Left lung (tissue), 14 donors: ENCODE data around the gene FREM2. TPM values are rescaled to one million over a fixed set of nuclear protein-coding genes. Genes with fewer than 3 reads are reported as not detected.

Source experiments
- ATAC-seq: fragments of 200-7000 bp; cut with Tn5 transposase; one replicate; pipeline ENCODE4 v1.9.1; 2020; ENCODE audit warnings: moderate library complexity
- DNase-seq, 4 donors: peaks; one replicate each; pipeline ENCODE4 v3.0.0-alpha.2; 2013 to 2020
- H3K27ac ChIP-seq, 2 donors: fragments of 200-600 bp; sonication (generic) in 1 of 2; one replicate each; pipeline versions ENCODE4 v1.5.0 to v1.8.0; 2020 to 2021
- H3K27me3 ChIP-seq, 2 donors: fragments of 200-600 bp; sonication (generic) in 1 of 2; one replicate each; pipeline versions ENCODE4 v1.5.0 to v1.8.0; 2020 to 2021
- H3K36me3 ChIP-seq, 2 donors: fragments of 200-600 bp; sonication (generic) in 1 of 2; one replicate each; pipeline versions ENCODE4 v1.5.0 to v1.8.0; 2020 to 2021
- H3K4me1 ChIP-seq, 2 donors: fragments of 200-600 bp; one replicate each; pipeline ENCODE4 v1.8.0; 2021
- H3K4me3 ChIP-seq, 2 donors: fragments of 200-600 bp; sonication (generic) in 1 of 2; one replicate each; pipeline versions ENCODE4 v1.5.0 to v1.8.0; 2020 to 2021; ENCODE audit warnings: mild to moderate bottlenecking in 1 of 2
- H3K9me3 ChIP-seq, 2 donors: fragments of 200-600 bp; sonication (generic) in 1 of 2; one replicate each; pipeline versions ENCODE4 v1.5.0 to v1.8.0; 2020 to 2021
- intact Hi-C, 2 donors: fragments of 100-400 bp; cut with DNase I; formaldehyde crosslinking; loops; one replicate each; pipeline versions ENCODE4 v1.11.2 to v1.14.2; 2022
- long read RNA-seq, 12 donors: library from polyadenylated mRNA in 2 of 12; unstranded in 2 of 12; transcript quantifications; one replicate each; pipeline ENCODE4 v2.0.0 and lab custom pipeline, GENCODE V29; 2019 to 2026
- polyA plus RNA-seq, 6 donors: library from polyadenylated mRNA; unstranded; fragments of 120-200 nt; gene quantifications; one replicate each; pipeline ENCODE4 v1.2.1, GENCODE V29; 2013; ENCODE audit not compliant: insufficient read length in 6 of 6
- total RNA-seq, 2 donors: library from RNA; stranded (reverse); fragmentation: NEBNext Ultra II Directional; extraction: Animal tissue kit (Norgen Biotek cat#: 25700); gene quantifications; one replicate each; pipeline ENCODE4 v1.2.1, GENCODE V29; 2021
- TF ChIP-seq, protein P1 (sequence below), 2 donors: fragments of 200-600 bp; sonication (generic) in 1 of 2; IDR thresholded peaks; one replicate each; pipeline versions ENCODE4 v1.5.0 to v1.8.0; 2021; ENCODE audit warnings: antibody characterized with exemption in 2 of 2
- donor health status: DM: no; HTN: yes; CAD: no.
- donor health status: DM: no; HTN: no; CAD: no.

The FREM2 gene
- total RNA-seq: 10 to 100 TPM; 12.4 to 15.0 TPM
- 10 to 100 TPM; 32.0 to 54.1 (median 45.5) TPM for polyA plus RNA-seq
- long read RNA-seq, donor 1, partial matches to known transcripts: 19 of 19 reads
- long read RNA-seq, donor 1, other reads (novel, unspliced or antisense): 0 of 19 reads
- long read RNA-seq, donor 2, full-length matches to known transcripts: 2 of 20 reads
- long read RNA-seq, donor 2, partial matches to known transcripts: 18 of 20 reads
- long read RNA-seq, donor 2, other reads (novel, unspliced or antisense): 0 of 20 reads
- long read RNA-seq, donor 3, full-length matches to known transcripts: 1 of 1 reads
- long read RNA-seq, donor 3, partial matches to known transcripts: 0 of 1 reads
- long read RNA-seq, donor 3, other reads (novel, unspliced or antisense): 0 of 1 reads
- long read RNA-seq, donor 4: 0 reads
- long read RNA-seq, donor 5, full-length matches to known transcripts: 2 of 2 reads
- long read RNA-seq, donor 5, partial matches to known transcripts: 0 of 2 reads
- long read RNA-seq, donor 5, other reads (novel, unspliced or antisense): 0 of 2 reads
- long read RNA-seq, donor 6, full-length matches to known transcripts: 1 of 1 reads
- long read RNA-seq, donor 6, partial matches to known transcripts: 0 of 1 reads
- long read RNA-seq, donor 6, other reads (novel, unspliced or antisense): 0 of 1 reads
- long read RNA-seq, donor 7: 0 reads
- long read RNA-seq, donor 8: 0 reads
- long read RNA-seq, donor 9: 0 reads
- long read RNA-seq, donor 10, partial matches to known transcripts: 0 of 1 reads
- long read RNA-seq, donor 10, other reads (novel, unspliced or antisense): 1 of 1 reads
- long read RNA-seq, donor 11: 0 reads
- long read RNA-seq, donor 12: 0 reads

GRCh38 chr13:38686577-38687245 is at the start of gene FREM2:
Gene FREM2, plus strand, starts transcription at chr13:38687077. Its CDS starts 268 bp downstream, at chr13:38687345.
- intact Hi-C loops: no loop called here
- no peaks in the 10 kb centered on the region for H3K36me3 ChIP-seq
- no peaks in the 10 kb centered on the region for H3K9me3 ChIP-seq
- TF ChIP-seq, protein P1, sequence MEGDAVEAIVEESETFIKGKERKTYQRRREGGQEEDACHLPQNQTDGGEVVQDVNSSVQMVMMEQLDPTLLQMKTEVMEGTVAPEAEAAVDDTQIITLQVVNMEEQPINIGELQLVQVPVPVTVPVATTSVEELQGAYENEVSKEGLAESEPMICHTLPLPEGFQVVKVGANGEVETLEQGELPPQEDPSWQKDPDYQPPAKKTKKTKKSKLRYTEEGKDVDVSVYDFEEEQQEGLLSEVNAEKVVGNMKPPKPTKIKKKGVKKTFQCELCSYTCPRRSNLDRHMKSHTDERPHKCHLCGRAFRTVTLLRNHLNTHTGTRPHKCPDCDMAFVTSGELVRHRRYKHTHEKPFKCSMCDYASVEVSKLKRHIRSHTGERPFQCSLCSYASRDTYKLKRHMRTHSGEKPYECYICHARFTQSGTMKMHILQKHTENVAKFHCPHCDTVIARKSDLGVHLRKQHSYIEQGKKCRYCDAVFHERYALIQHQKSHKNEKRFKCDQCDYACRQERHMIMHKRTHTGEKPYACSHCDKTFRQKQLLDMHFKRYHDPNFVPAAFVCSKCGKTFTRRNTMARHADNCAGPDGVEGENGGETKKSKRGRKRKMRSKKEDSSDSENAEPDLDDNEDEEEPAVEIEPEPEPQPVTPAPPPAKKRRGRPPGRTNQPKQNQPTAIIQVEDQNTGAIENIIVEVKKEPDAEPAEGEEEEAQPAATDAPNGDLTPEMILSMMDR (IDR thresholded peaks at IDR 0.05): no peak
- ATAC-seq (peak; percentile 94), DNase-seq (peak; percentile 57 to 87 (median 80))
- peaks cover 32 to 45% of the 10 kb centered on the region in 2 donors for H3K27me3 ChIP-seq
- peak within 1 kb of the TSS; percentile 39 to 45 for H3K4me3 ChIP-seq
- peaks cover 0 to 6% of the 10 kb centered on the region in 2 donors for H3K4me1 ChIP-seq
- H3K27ac ChIP-seq: peak within 1 kb of the TSS; percentile 14 to 59

DNA sequence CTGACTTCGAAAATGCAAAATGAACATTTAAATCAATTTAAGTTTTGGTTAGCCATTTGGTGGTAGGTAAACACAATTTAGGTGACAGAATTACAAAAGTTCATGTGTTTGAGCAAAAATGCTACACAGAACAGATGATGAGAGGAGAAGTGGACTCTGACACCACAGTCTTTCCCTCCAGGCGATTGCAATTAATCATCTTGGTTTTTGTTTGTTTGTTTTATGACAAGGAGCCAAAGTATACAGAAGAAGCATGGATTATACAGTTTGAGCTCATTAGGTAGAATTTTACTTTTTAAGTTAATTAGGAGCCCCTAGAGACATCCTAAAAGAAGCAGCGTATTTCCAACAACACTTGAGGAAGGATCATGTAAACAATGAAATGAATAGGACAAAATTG is 49.3 kb upstream of the FREM2 start:
- no peaks in the 10 kb centered on the region for H3K4me1 ChIP-seq
- no peaks in the 10 kb centered on the region for H3K27me3 ChIP-seq
- no peak for DNase-seq
- no peaks in the 10 kb centered on the region for H3K9me3 ChIP-seq
- no peaks in the 10 kb centered on the region for H3K36me3 ChIP-seq
- TF ChIP-seq, protein P1 (IDR thresholded peaks at IDR 0.05): no peak
- H3K27ac ChIP-seq: no peak overlapping the region
- no peak overlapping the region for H3K4me3 ChIP-seq
- no peak for ATAC-seq
- intact Hi-C loops: no loop called here

GRCh38 chr13:38641164-38641948 is 45.5 kb upstream of the FREM2 start:
- DNase-seq: no peak
- peak; percentile 82 for ATAC-seq
- intact Hi-C loops: no loop called here
- Histone ChIP-seq H3K27ac (no peak overlapping the region), H3K4me1 (no peaks in the 10 kb centered on the region), H3K36me3 (no peaks in the 10 kb centered on the region), H3K4me3 (no peak overlapping the region), H3K9me3 (no peaks in the 10 kb centered on the region), H3K27me3 (no peaks in the 10 kb centered on the region)
- TF ChIP-seq, protein P1 (IDR thresholded peaks at IDR 0.05): peak; percentile 14 to 27

DNA sequence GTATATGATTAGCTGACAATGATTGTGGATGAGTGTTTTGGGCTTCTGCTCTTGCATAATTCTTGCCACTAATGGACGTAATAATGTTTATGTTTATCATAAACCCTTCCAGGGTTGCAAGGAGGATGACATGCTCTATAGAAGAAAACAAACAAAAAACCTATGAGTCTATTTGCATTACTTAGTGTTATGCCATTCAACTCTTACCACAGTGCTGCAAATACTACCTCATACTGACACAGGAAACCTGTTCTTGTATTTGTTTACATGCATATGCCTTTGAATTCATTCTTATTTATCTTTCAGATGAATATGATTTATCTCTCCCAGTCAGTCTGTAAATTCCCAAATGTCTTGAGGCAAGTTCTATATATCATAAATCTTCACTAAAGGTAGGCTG is 39.6 kb upstream of the FREM2 start:
- no peaks in the 10 kb centered on the region for H3K4me1 ChIP-seq
- TF ChIP-seq, protein P1 (IDR thresholded peaks at IDR 0.05): no peak
- H3K36me3 ChIP-seq: no peaks in the 10 kb centered on the region
- no peaks in the 10 kb centered on the region for H3K27me3 ChIP-seq
- no peak for ATAC-seq
- H3K9me3 ChIP-seq: no peaks in the 10 kb centered on the region
- no peak overlapping the region for H3K27ac ChIP-seq
- intact Hi-C loops: no loop called here
- no peak overlapping the region for H3K4me3 ChIP-seq
- DNase-seq: no peak
